ENCODE data around the gene TEX2. TPM values are rescaled to one million over a fixed set of nuclear protein-coding genes. Genes with fewer than 3 reads are reported as not detected.

Gene TEX2
- total RNA-seq, 1 experiment from 2014 or later, result 20.1 TPM

- ChIA-PET CTCF (no interaction called here), POLR2A (no interaction called here)
- BruUV-seq (replicated peaks), result no TSS peak
- Histone ChIP-seq H3K4me1 (ENCODE audit: control insufficient read depth, insufficient read depth, low read length) (peaks cover 10% of the 10 kb centered on the region), H3K27me3 (ENCODE audit: control insufficient read depth, insufficient read depth, low read length) (no peaks in the 10 kb centered on the region), H3K36me3 (ENCODE audit: control insufficient read depth, insufficient read depth, low read length) (no peaks in the 10 kb centered on the region), H3K9me3 (ENCODE audit: control insufficient read depth, insufficient read depth, low read depth, low read length) (no peaks in the 10 kb centered on the region), H3K4me3 (ENCODE audit: low read depth in 2 of 2, low read length in 2 of 2) (no peak overlapping the region), H3K27ac (ENCODE audit: low read length) (no peak overlapping the region)
- in situ Hi-C loops (cut with HindIII; ENCODE audit: low pct_unique_long_range_greater_than_20kb, low sequenced_read_pairs), result no loop called here
- ATAC-seq, result no peak
- no peak for DNase-seq (ENCODE audit: low read depth, low spot score)
- TF ChIP-seq SIN3A (IDR thresholded peaks at IDR 0.05; ENCODE audit: borderline replicate concordance, insufficient read depth, low read depth, low read length) (no peak), CTCF (IDR thresholded peaks at IDR 0.05) (no peak), REST (IDR thresholded peaks at IDR 0.05; ENCODE audit: insufficient read depth in 1 of 2, low read depth in 2 of 2, low read length in 1 of 2) (no peak), TCF7L2 (IDR thresholded peaks at IDR 0.05; ENCODE audit: low read depth, low read length) (no peak), POLR2AphosphoS5 (IDR thresholded peaks at IDR 0.05; ENCODE audit: low read depth, low read length) (no peak)
- intact Hi-C loops (cut with micrococcal nuclease; ENCODE audit: unreplicated experiment), result no loop called here
Observed at GRCh38 chr17:64213995-64214811, 48.9 kb downstream of the TEX2 start.

- intact Hi-C loops (cut with micrococcal nuclease; ENCODE audit: unreplicated experiment), result no loop called here
- DNase-seq (ENCODE audit: low read depth, low spot score), result no peak
- Histone ChIP-seq H3K9me3 (ENCODE audit: control insufficient read depth, insufficient read depth, low read depth, low read length) (no peaks in the 10 kb centered on the region), H3K4me3 (ENCODE audit: low read depth in 2 of 2, low read length in 2 of 2) (no peak overlapping the region), H3K4me1 (ENCODE audit: control insufficient read depth, insufficient read depth, low read length) (peaks cover 6% of the 10 kb centered on the region), H3K36me3 (ENCODE audit: control insufficient read depth, insufficient read depth, low read length) (no peaks in the 10 kb centered on the region), H3K27ac (ENCODE audit: low read length) (no peak overlapping the region), H3K27me3 (ENCODE audit: control insufficient read depth, insufficient read depth, low read length) (no peaks in the 10 kb centered on the region)
- in situ Hi-C loops (cut with HindIII; ENCODE audit: low pct_unique_long_range_greater_than_20kb, low sequenced_read_pairs), result no loop called here
- ChIA-PET POLR2A (no interaction called here), CTCF (no interaction called here)
- no TSS peak for BruUV-seq (replicated peaks)
- TF ChIP-seq CTCF (IDR thresholded peaks at IDR 0.05) (no peak), TCF7L2 (IDR thresholded peaks at IDR 0.05; ENCODE audit: low read depth, low read length) (no peak), POLR2AphosphoS5 (IDR thresholded peaks at IDR 0.05; ENCODE audit: low read depth, low read length) (no peak), SIN3A (IDR thresholded peaks at IDR 0.05; ENCODE audit: borderline replicate concordance, insufficient read depth, low read depth, low read length) (no peak), REST (IDR thresholded peaks at IDR 0.05; ENCODE audit: insufficient read depth in 1 of 2, low read depth in 2 of 2, low read length in 1 of 2) (no peak)
- ATAC-seq, result no peak
Observed at GRCh38 chr17:64212122-64212521, 50.9 kb downstream of the TEX2 start.

Data from Panc1 (cell line).